ELR (cell line): ENCODE data around the gene ATXN1.
"Not testable (repeated sequence)": the region's sequence is repeated elsewhere in the genome, so short reads cannot be mapped to it uniquely, and the experiment has no call there.

ENCODE experiments used
- DNase-seq: peaks from one replicate; pipeline ENCODE4 v3.0.0-alpha.2; 2015; ENCODE audit warnings: low read depth

ATXN1 gene

GRCh38 chr6:16386057-16386456 is 375.2 kb downstream of the ATXN1 start:
- DNase-seq: no peak

- no peak for DNase-seq
Observed at GRCh38 chr6:16383607-16384206, 377.6 kb downstream of the ATXN1 start.

- DNase-seq: not testable (repeated sequence)
Observed at GRCh38 chr6:16381968-16382367, 379.3 kb downstream of the ATXN1 start.

GRCh38 chr6:16380220-16380809 is 380.9 kb downstream of the ATXN1 start:
- no peak for DNase-seq

GRCh38 chr6:16378360-16378759 is 382.9 kb downstream of the ATXN1 start:
- DNase-seq: not testable (repeated sequence)

GRCh38 chr6:16377470-16377869 is 383.8 kb downstream of the ATXN1 start:
- DNase-seq: no peak

- DNase-seq: no peak
Observed at GRCh38 chr6:16375843-16376242, 385.4 kb downstream of the ATXN1 start.

GRCh38 chr6:16375206-16375605 is 386.1 kb downstream of the ATXN1 start:
- DNase-seq: no peak

GRCh38 chr6:16374461-16375200 is 386.6 kb downstream of the ATXN1 start:
- no peak for DNase-seq

- no peak for DNase-seq
Observed at GRCh38 chr6:16374016-16374415, 387.2 kb downstream of the ATXN1 start.

- no peak for DNase-seq
Observed at GRCh38 chr6:16372029-16372776, 389.1 kb downstream of the ATXN1 start.

GRCh38 chr6:16371401-16371800 is 389.9 kb downstream of the ATXN1 start:
- DNase-seq: no peak

GRCh38 chr6:16370943-16371342 is 390.3 kb downstream of the ATXN1 start:
- no peak for DNase-seq

- DNase-seq: no peak
Observed at GRCh38 chr6:16369989-16370388, 391.3 kb downstream of the ATXN1 start.

GRCh38 chr6:16369140-16369745 is 392.0 kb downstream of the ATXN1 start:
- DNase-seq: no peak

- DNase-seq: no peak
Observed at GRCh38 chr6:16367571-16367970, 393.7 kb downstream of the ATXN1 start.

GRCh38 chr6:16363749-16364148 is 397.5 kb downstream of the ATXN1 start:
- no peak for DNase-seq

GRCh38 chr6:16362819-16363589 is 398.3 kb downstream of the ATXN1 start:
- no peak for DNase-seq

- no peak for DNase-seq
Observed at GRCh38 chr6:16362296-16362695, 399.0 kb downstream of the ATXN1 start.

GRCh38 chr6:16361861-16362260 is 399.4 kb downstream of the ATXN1 start:
- no peak for DNase-seq

GRCh38 chr6:16361121-16361520 is 400.1 kb downstream of the ATXN1 start:
- DNase-seq: no peak

GRCh38 chr6:16360365-16360764 is 400.9 kb downstream of the ATXN1 start:
- DNase-seq: no peak
